COLO668 (cell line): ENCODE results near the gene TBXAS1.

Experiments used
- DNase-seq: peaks from one replicate; lab custom pipeline; 2025; ENCODE audit not compliant: unreplicated experiment; lab: John Stamatoyannopoulos, UW

The TBXAS1 gene

DNA sequence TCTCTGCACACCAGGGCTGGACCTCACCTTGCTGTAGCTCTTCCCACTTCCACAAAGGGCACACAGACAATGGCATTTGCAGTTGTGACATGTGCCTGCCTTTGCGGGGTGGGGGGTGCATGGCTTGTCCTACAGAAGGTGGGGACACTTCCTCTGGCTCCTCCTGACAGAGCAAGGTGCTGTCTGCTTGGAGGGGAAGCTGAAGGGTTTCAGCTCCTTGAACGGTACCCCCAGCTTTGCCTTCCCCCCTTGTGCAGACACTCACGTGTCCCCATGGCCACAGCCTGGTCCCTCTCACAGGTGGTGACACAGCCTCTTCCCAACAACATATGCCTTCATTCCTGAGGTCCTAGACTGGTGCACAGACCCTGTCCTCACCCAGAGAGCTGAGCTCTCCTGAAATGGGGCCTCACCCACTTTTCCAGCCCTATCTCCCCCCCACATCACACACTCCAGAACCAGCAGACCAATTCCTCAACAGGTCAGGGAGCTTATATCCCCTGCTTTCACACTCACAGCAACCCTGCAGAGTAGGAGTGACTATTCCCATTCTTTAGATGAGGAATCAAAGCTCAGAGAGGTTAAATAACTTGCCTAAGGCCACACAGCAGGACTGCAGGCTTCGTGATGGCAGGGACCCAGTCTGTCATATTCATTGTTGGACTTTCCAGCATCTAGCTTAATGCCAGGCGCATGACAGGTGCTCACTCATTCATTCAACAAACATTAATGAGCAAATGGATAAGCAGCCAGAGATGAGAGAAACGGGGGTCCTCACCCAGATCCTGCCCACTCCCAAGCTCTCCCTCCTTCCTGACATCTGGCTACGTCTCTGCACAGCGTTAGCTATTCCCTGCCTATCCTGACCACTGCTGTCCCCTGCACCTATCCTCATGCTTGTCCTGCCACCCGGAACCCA lies 189.3 kb downstream of the TBXAS1 start:
- no peak for DNase-seq

DNA sequence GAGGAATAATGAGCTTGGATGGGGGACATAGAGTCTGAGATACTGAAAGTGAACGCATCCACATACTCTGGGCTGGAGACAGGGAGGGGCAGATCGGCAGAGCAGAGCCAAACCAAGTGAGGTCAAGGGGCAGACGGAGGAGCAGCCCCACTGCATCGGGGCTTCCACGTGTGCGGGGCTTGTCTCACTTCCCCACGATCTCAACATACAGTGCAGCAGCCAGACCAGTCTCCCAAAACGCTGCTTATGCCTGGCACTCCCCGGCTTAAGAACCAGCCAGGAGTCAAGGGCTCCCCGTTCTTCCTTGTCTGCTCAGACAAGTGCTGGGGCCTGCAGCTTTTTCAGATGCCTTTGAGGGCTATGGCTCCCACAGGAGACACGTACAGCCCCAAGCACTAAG lies 190.1 kb downstream of the TBXAS1 start:
- no peak for DNase-seq

DNA sequence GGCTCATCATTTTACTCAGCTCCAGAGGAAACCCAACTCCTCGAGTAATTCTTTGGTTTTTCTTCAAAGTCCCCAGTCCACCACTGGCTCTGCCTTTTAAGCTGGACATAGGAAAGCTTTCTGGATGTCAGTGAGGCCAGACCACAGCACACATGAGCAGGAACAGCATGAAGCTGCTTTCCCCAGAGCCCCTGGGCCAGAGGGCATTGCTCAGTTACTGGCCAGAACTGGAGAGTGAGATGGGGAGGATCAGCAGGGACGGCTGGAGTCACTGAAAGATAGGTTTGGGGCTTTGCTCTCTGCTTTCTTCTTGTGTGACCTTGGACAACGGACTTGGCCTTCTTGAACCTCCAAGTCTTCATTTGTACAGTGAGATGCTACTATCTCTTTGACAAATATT lies 190.5 kb downstream of the TBXAS1 start:
- DNase-seq, result no peak

DNA sequence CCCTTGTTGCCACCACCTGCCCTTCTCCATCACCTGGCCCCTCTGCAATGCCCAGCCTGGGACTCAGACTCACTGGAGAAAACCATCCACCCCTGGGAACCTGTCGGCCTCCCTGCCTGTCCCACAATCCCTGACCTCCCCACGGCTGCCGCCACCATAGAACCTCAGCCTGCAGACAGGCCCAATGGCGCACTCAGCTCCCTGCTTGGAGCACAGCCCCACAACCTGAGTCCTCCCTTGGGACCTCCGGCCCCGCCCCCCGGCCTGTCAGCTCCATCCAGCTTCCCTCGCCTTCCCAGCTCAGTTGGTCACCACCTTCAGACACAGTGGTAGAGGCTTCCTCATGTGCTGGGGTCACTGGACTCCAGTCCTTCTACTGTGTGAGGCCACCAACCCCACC lies 192.5 kb downstream of the TBXAS1 start:
- DNase-seq, result no peak

DNA sequence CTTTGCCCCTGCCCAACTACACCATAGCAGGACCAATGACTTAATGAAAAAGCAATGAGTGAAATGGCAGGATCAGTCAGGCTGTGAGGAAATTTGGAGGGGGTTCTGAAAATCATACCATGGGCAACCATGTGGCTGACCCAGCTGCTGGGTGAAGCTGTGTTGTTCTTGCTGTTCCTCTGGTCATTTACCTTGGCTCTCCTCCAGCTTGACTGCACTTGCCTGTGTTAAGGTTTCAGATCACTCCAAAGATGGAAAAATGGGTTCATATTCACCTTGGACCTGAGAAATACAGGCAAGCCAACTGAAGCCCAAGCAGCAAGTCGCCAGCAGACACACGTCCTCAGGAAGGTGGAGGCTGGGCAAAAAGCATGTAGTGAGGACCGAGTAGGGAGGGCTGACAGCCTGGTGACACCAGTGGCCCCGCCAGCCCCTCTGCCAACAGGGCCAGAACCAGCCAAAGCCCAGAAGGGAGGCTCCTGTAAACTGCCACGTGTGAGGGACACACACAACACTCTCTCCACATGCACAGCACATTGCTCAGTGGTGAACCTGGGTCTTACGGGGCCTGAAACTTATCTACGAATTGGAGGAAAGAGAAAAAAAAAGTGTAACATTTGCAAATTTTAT lies 193.6 kb downstream of the TBXAS1 start:
- DNase-seq, result no peak

DNA sequence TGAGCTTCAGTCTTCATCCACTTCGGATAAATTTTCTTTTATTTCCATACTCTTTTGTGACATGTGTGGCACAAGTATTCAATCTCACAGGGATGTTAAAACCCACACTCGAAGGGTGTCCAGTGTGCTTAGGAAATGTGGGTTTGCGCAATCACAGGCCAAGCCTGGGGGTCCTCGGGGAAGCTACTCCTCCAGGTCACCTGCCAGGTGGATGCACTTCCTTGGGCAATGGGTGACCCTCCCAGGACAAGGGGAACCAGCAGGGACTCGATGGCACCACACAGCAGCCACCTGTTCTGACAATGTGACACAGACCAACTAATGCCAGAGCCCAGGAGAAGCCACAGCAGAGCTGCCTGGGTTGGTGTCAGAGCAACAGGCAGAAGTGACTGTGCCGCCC lies 194.7 kb downstream of the TBXAS1 start:
- DNase-seq, result no peak

DNA sequence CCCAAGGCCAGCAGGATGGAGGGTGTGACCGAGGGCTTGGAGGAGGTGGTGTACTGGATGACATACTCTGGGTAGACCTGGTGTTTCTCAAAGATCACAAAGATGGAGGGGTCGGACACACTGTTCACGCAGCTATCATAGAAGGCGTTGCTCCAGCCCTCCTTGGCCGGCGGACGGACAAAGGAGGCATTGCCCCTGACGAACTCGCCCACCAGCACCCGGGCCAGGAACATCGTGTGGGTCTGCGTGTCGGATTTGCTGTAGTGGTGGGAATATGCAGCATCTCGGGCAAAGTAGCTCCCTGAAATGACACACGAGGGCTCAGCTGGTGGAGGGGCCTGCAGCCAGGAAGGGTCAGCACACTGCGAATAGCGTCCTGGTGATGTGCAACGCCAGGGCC lies 195.5 kb downstream of the TBXAS1 start:
- no peak for DNase-seq

DNA sequence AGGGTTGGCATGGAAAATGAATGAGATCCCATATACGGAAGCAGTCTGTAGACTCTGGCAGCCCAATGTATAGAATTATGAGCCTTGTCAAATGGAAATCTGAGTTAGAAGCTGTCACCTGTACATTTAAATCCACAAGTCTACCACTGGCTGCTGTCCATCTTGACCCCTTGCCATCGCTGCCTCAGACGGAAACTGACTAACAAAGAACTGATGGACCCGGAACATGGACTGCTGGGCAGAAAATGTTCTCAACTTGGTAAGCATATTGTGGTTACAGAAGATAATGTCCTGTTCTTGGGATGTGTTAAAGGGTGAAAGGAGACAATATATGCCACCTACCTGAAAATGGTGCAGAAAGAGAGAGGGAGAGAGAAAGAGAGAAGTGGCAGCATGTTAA lies 196.2 kb downstream of the TBXAS1 start:
- no peak for DNase-seq

DNA sequence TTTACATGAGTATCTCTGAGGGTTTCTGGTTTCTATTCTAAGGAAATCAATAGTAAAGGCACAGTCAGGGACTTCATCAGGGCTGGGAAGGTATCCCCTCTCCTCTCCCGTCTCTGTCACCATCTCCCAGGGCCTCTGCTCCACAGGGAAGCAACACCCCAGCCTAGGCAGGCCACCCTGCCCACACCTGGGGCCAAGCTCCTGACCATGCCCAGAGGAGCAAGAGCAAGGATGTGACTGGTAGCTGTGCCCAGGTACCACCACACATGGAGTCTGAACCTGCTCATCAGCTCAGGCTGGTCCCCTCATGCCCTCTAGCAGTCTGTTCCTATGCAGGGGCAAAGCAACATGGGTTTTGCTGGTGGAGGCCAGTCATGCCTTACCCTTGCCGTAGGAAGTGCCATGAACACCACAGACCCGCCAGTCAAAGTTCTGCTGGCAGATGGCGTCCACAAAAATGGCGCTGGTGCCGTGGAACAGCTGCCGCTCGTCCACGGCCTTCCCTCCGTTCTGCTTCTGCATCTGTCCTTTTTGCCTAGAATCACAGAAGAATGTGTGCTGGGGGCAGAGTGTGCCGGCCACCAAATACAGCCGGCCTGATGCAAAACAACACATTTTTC lies 196.9 kb downstream of the TBXAS1 start:
- DNase-seq, result no peak

DNA sequence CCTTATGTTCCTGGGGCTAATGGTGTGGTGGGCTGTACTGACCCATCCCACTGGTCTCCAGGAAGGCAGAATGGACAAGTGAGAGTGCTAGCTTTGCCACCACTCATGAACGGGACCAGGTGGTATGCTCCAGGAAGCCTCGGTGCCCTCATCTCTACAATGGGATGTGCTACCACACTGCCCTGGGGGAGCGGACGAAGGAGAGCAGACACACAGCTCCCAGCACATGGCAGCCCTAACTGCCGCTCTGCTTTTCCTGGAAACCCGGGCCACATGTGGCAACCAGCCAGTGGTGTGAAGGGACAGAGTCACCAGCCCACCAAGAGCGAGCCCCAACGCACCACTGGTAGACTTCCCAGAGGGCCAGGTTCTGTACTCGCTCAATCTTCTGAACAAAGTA lies 197.9 kb downstream of the TBXAS1 start:
- DNase-seq, result no peak

DNA sequence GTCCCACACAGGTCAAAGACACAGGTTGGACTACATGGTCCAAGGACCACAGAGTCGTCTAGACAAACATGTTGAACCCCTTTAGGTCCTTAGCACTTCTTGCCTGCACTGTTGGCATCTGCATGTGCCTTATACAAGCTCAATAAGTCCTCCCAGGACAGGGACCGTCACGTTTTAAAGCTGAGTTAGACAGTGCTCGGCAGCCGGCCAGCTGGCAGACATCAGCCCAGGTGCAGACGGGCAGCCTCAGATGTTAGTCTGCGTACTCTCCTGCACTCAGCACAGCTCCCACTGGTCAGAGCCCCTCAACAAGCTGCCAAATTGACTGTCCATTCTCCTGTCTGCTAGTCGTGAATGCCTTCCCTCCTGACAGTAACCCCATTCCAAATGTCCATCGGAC lies 198.8 kb downstream of the TBXAS1 start:
- DNase-seq, result no peak

DNA sequence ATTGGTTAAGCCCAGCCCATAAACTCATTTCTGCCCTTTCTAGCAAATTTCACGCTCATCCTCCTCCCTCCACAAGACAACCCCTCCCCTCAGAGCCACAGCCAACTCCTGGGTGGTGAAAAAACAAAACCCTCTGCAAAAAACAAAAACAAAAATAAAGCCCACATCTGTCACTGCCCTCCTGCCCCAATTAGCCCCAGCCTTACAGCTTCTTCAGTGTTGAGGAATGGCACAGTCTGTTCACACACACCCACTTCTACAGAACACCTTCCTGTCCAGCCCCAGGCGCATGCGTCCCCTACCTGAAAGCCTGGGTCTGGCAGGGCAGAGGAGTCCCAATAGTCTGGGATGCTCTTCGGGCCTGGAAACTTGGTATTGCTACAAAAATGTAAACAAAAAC lies 199.2 kb downstream of the TBXAS1 start:
- DNase-seq, result no peak

DNA sequence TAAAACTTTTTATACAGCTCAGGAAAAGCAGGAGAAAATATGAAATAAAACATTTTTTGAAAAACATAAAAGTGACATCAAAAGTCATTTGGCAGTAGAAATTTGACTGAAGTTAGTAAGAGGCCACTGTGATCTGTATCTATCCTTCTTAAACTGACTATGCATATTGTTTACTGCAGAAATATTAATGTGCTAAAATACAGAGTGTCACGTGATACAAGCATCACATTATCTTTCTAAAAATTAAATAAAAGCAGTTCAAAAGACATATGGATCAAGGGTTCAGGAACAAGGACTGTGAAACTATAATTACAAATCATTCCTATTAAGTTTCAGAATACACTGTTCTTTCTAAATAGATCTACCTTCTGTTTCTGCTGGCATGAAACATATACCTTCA lies 200.0 kb downstream of the TBXAS1 start:
- DNase-seq, result no peak

DNA sequence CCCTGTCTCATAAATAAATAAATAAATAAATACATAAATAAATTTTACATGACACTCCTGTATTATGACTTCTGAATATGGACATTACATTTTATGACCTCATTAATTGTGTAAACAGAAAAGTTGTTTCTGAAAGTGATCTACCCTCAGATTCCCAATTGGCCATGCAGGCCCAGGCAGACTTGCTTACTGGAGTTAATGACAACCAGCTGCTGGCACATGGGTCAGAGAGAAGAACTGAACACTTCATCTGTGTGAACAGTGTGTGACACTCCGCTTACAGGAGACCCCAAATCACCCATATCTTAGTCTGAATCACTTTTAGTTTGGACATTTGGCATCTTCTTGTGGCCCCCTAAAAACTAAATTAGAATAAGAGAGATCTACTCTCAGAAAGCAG lies 202.3 kb downstream of the TBXAS1 start:
- DNase-seq, result no peak

DNA sequence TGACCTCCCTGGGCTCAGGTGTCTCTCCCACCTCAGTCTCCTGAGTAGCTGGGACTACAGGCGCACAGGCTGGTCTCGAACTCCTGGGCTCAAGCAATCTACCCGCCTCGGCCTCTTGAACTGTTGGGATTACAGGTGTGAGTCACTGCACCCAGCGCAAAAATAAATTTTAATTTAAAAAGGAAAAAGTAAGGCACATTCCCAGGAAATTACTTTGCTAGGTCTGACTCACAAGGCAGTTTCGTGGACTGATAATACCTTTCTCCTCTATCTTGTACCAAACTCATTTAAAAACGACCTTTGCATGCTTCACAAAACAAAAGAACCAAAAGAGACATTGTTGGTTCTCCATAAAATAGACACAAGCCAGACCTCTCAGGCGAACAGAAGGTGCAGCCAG lies 204.0 kb downstream of the TBXAS1 start:
- no peak for DNase-seq

DNA sequence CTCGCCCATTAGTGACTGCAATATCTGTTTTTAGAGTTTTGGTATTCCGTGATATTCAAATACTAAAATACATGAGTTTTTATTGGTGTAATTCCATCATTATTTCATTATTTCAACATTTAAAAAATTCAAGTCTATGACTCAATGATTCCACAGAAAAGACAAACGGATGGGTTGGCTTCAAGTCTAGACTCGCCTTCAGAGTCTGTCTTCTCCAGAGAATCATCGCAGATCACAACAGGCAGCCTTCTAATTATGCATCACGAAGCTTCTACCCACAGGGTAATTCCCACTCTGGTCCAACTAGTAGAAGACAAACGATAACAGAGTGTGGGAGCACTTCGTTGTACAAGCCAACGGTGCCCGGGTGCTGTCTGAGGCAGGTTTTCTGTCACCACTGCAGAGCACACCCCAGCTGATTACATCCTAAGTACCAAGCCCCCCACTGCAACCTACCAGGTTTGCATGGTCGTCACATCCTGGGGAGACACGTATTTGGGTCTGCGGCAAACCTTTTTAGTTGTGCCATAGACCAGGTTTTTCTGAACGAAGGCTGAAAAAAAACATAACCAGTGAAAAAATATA lies 204.8 kb downstream of the TBXAS1 start:
- no peak for DNase-seq

DNA sequence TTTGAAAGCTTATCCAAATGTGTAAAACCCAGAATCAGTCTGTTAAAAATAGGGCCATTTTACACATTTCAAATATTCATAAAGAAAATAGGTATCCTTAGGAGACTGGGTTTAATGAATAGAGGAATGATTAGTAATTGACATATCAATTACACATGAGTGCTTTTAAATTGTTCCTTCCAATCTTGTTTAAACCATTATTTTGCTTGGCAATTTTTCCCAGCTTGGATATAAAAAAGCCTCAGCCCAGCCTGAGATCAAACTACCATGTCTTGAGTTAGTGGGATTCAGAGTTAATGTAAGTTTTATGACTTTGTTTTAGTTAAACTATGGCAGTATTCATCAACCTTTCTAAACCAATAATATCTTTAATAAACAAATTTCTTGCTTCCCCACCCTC lies 205.4 kb downstream of the TBXAS1 start:
- no peak for DNase-seq

DNA sequence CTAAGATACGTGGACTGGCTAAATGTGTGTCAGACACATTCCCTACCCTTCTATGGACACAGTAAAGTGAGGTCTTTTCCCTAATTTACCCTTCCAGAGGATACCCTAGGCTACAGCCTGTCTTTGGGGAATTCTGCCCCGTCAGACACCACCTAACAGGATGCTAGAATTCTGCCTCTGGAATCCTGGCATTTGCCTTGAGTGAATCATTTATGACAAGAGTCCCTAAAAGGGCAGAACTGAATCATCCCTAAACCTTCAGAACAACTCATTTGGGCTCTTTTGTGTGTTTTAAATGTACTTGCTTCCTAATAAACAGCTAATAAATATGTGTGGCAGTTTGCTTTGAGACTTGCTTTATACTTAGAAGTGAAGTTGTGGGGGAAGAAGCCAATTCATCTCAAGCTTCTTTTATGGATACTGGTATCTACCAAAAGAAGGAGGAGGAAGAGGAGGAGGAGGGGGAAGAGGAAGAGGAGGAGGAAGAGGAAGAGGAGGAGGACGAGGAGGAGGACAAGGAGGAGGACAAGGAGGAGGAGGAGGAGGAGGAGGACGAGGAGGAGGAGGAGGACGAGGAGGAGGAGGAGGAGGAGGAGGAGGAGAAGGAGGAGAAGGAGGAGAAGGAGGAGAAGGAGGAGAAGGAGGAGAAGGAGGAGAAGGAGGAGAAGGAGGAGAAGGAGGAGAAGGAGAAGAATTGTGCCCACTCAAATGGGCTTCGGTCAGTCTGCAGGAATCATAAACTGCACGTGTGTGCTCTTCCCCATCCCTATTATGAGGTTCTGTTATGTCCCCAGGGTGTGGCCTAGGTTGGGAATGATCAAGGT lies 206.5 kb downstream of the TBXAS1 start:
- DNase-seq, result no peak

DNA sequence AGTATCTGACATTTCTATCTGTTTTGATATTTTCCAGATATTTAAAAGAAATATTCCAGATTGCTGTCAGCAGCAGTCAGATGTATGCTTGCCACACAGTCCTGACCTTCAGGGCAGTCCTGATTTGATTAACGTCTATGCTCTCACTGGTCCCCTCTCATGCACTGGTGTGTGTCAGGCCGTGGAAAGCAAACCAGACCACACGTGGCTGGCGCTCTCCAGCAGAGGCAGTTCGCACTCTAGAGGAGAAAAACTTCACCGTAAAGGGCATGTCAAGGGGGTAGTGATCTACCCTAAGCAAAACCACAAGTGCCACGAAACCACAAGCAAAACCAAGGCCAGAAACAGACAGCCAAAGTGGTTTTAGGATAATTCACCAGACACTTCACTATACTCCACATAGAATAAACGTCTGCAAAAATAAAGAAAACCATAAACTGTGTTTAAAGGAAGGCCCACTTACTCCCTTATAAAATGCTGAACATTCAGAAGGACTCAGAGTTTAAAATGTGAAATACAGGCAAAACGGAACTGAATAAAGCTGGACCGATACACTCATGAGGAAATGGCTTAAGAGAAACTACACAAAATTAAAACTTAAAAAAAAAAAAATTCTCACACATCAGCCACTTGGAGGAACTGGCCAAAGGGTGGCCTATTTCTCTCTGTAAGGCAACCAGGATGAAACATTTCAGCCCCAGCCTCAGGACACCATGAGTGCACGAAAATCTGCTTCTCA lies 207.3 kb downstream of the TBXAS1 start:
- DNase-seq, result no peak

DNA sequence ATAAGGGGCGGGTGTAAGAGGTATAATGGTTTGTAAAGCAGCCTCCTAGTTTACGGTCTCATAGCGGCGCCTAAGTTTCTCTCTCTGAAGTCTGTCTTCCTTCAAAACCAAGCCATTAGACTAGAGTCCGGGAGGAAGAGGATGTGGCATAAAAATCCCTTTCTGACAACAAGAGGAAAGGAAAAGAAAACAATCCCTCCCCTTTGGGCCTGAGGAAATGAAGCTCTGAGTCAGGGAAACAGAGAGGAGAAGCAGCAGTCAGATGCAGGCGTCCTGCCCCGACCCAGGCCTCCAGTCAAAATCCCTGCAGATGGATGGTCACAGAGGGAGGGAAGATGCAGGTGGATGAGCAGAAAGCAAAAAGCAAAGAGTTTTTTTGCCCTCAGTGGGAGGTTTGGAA lies 210.0 kb downstream of the TBXAS1 start:
- DNase-seq, result no peak
